ENCODE results near the gene CAV3.

- no peak for TF ChIP-seq CTCF (IDR thresholded peaks at IDR 0.05; ENCODE audit: low read depth, low read length)
- TF ChIP-seq EZH2phosphoT487 (IDR thresholded peaks at IDR 0.05; ENCODE audit: low read depth), result no peak
These were observed 9.4 kb upstream of the CAV3 start for GRCh38 chr3:8724108-8724752.

All from OCI-LY3 (cell line).